Ishikawa (cell line): Measurements from ENCODE around the gene CAD.

Source experiments
- CEBPB ChIP-seq: IDR thresholded peaks from 2 replicates; pipeline ENCODE4 v1.6.1; 2012
- CREB1 ChIP-seq: IDR thresholded peaks from 2 replicates; pipeline ENCODE4 v1.6.1; 2012; ENCODE audit warnings: low read depth
- EGR1 ChIP-seq: IDR thresholded peaks from 2 replicates; pipeline ENCODE4 v1.6.1; 2012
- EP300 ChIP-seq: IDR thresholded peaks from 2 replicates; pipeline ENCODE4 v1.6.1; 2012; ENCODE audit warnings: borderline replicate concordance
- FOXM1 ChIP-seq: IDR thresholded peaks from 2 replicates; pipeline ENCODE4 v1.6.1; 2012; ENCODE audit warnings: low read depth, borderline replicate concordance
- NFIC ChIP-seq: IDR thresholded peaks from 2 replicates; pipeline ENCODE4 v1.6.1; 2012
- RAD21 ChIP-seq: IDR thresholded peaks from 2 replicates; pipeline ENCODE4 v1.6.1; 2012; ENCODE audit warnings: low read depth
- TAF1 ChIP-seq: IDR thresholded peaks from 2 replicates; pipeline ENCODE4 v1.6.1; 2012; ENCODE audit warnings: low read depth, mild to moderate bottlenecking
- TCF12 ChIP-seq: IDR thresholded peaks from 2 replicates; pipeline ENCODE4 v1.6.1; 2012; ENCODE audit warnings: low read depth
- TEAD4 ChIP-seq: IDR thresholded peaks from 2 replicates; pipeline ENCODE4 v1.6.1; 2012
- YY1 ChIP-seq: IDR thresholded peaks from 2 replicates; pipeline ENCODE4 v1.6.1; 2012; ENCODE audit warnings: low read depth
- ZBTB7A ChIP-seq: IDR thresholded peaks from 2 replicates; pipeline ENCODE4 v1.6.1; 2012; ENCODE audit warnings: low read depth
- TF ChIP-seq, protein P1 (sequence below): IDR thresholded peaks from 2 replicates; pipeline ENCODE4 v1.6.1; 2012; ENCODE audit warnings: low read depth, mild to moderate bottlenecking
- TF ChIP-seq, protein P2 (sequence below): IDR thresholded peaks from 2 replicates; pipeline ENCODE4 v1.6.1; 2012
- TF ChIP-seq, protein P3 (sequence below): IDR thresholded peaks from 2 replicates; pipeline ENCODE4 v1.6.1; 2012

The CAD gene

DNA sequence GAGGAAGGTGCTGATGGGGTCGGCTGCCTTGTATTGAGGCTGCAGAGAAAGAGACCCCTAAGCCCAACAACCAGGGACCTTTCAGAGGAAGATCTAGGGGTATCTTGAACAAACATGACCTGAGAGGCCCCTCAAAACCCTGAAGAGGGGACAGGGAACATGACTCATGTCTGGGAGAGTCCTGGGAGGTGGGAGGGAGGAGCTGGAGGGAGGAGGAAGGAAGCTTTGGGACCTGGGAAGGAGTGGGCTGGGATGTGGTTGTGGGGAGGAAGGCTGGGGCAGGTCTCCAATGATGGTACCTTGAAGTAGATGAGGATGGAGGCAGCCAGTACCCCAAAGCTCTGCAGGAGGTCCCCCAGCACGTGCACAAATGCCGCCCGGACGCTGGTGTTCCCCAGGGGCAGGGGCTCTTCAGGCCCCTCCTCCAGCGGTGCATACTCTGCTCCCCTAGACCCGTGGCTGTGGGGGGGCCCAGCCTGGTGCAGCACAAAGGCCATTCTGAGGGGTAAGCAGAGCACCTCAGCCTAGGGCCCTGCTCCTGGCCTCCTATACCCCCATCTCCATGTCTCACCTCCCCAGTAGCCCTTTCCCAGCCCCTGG lies 39.8 kb downstream of the CAD start:
- TF ChIP-seq ZBTB7A (no peak), TAF1 (no peak), EP300 (no peak), RAD21 (no peak), YY1 (no peak), TCF12 (no peak)

DNA sequence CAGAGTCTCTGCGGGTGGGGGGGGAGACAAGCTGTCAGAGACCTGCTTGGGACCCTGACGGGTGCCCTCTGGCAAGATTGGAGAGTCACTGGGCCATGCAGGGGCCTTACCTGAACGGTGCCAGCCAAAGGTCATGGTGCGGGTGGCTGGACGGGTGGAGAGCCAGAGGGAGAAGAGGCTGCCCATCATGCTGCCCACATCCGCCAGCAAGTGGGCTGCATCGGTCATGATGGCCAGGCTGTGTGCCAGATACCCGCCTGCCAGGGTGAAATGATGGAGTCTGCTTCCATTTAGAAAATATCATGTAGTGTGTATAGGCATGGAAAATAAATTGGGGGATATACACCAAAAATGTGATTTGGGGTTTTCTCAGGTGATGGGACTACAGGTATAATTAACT lies 40.9 kb downstream of the CAD start:
- TF ChIP-seq TAF1, result no peak
- no peak for TF ChIP-seq TEAD4
- no peak for TF ChIP-seq ZBTB7A
- TF ChIP-seq, protein P1, sequence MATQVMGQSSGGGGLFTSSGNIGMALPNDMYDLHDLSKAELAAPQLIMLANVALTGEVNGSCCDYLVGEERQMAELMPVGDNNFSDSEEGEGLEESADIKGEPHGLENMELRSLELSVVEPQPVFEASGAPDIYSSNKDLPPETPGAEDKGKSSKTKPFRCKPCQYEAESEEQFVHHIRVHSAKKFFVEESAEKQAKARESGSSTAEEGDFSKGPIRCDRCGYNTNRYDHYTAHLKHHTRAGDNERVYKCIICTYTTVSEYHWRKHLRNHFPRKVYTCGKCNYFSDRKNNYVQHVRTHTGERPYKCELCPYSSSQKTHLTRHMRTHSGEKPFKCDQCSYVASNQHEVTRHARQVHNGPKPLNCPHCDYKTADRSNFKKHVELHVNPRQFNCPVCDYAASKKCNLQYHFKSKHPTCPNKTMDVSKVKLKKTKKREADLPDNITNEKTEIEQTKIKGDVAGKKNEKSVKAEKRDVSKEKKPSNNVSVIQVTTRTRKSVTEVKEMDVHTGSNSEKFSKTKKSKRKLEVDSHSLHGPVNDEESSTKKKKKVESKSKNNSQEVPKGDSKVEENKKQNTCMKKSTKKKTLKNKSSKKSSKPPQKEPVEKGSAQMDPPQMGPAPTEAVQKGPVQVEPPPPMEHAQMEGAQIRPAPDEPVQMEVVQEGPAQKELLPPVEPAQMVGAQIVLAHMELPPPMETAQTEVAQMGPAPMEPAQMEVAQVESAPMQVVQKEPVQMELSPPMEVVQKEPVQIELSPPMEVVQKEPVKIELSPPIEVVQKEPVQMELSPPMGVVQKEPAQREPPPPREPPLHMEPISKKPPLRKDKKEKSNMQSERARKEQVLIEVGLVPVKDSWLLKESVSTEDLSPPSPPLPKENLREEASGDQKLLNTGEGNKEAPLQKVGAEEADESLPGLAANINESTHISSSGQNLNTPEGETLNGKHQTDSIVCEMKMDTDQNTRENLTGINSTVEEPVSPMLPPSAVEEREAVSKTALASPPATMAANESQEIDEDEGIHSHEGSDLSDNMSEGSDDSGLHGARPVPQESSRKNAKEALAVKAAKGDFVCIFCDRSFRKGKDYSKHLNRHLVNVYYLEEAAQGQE, result no peak
- no peak for TF ChIP-seq YY1
- no peak for TF ChIP-seq TCF12
- TF ChIP-seq CEBPB, result no peak
- TF ChIP-seq, protein P2, sequence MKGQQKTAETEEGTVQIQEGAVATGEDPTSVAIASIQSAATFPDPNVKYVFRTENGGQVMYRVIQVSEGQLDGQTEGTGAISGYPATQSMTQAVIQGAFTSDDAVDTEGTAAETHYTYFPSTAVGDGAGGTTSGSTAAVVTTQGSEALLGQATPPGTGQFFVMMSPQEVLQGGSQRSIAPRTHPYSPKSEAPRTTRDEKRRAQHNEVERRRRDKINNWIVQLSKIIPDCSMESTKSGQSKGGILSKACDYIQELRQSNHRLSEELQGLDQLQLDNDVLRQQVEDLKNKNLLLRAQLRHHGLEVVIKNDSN, result no peak
- no peak for TF ChIP-seq EGR1
- TF ChIP-seq EP300, result no peak
- TF ChIP-seq RAD21, result no peak
- no peak for TF ChIP-seq CREB1
- TF ChIP-seq NFIC, result no peak
- TF ChIP-seq, protein P3, sequence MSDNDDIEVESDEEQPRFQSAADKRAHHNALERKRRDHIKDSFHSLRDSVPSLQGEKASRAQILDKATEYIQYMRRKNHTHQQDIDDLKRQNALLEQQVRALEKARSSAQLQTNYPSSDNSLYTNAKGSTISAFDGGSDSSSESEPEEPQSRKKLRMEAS, result no peak
- TF ChIP-seq FOXM1, result no peak

DNA sequence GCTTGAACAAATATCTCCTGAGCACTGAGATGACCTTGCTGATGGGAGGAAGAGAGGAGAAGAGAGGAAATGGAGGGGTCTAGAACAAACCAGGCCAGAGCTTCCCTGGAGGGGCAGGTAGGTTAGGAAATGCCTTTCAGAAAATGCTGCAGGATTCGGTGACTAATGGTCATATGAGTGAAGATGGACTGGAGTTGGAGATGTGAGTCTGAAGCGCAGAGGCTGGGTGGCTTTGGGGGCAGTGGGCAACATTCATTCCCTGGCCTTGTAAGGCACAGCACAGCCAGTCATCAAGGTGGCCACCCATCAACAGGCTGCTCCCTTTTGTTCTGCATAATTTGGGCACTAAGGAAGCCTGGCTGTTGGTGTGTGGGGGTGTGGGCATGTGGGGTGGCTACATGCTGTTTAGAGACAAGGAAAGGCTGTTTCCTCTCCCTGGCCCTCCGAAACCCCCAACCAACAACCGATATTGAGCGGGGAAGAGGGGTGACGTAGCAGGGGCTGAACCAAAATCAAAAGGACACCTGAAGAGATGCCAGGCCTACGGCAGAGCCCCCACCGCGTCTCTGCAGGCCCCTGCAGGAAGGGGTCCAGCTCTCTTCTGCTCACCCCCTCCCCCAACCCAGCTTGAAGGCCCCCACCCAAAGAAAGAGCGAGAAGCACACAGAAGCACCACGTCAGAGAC lies 44.2 kb downstream of the CAD start:
- no peak for TF ChIP-seq EGR1
- no peak for TF ChIP-seq TCF12
- TF ChIP-seq FOXM1, result no peak
- no peak for TF ChIP-seq TEAD4
- TF ChIP-seq EP300, result no peak
- TF ChIP-seq CREB1, result no peak
- TF ChIP-seq, protein P3, result no peak
- TF ChIP-seq CEBPB, result no peak
- no peak for TF ChIP-seq TAF1
- TF ChIP-seq YY1, result no peak
- no peak for TF ChIP-seq NFIC
- TF ChIP-seq, protein P2, result no peak
- TF ChIP-seq, protein P1, result no peak
- TF ChIP-seq RAD21, result no peak
- no peak for TF ChIP-seq ZBTB7A

DNA sequence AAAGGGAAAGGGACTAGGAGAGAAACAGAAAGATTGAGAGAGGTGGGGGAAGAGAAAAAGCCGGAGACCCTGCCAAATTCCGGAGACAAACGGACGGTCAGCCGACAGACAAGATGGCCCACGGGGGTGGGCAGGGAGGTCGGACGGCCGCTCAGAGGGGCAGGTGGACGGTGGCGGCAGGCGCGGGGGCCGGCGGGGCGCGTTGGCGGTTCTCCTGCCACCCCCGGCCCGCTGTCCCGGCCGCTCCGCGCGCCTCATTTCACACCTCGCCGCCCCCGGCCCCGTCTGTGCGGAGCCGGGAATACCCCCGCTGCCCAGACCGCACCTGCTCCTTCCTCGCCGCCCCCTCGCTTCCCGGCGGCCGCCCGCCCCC lies 44.7 kb downstream of the CAD start:
- no peak for TF ChIP-seq RAD21
- TF ChIP-seq TEAD4, result no peak
- TF ChIP-seq CREB1, result no peak

DNA sequence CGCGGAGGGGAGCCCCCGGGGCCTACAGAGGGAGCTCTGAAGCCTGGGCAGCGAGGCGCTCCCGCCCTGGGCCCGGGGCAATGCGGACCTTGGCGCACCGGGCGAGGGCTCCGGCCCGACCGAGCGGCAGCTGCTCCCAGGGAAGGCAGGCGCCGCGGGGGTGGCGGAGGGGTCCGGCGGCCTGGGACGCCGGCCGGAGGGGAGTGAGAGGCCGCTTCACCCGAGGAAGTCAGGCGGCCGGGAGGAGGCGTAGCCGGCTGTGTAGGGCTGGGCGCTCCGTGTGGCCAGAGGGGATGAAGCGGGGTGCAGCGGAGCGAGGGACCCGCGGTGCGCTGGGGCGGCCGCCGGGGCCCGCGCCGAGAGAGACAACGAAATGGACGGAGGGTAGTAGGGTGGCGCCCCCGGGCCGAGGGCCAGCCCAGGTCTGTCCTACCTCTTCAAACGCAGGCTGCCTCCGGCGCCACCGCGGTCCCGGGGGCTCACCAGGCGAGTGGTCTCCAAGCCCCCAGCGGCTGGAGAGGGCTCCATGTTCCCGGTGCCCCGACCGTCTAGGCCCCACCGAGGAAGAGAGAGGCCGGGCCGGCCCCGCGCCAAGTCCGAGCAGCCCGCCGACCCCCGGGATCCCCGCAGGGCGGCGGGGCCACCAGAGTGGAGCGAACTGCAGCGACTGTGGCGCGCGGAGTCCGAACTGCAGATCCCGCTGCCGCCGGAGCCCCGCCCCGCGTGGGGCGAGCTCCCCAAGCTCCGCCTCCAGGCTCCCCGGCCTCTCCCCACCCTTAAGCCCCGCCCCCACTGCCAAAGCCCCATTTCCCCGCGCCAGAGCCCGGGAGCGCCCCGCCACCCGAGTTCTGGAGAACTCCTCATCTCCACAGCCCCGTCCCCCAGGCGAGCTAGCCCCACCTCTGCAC lies 45.5 kb downstream of the CAD start, which contains the start of gene SLC30A3:
SLC30A3 (minus strand) TSS at position 669 of the 908 bp plus-strand sequence; CDS start at position 528, 141 bp downstream.
- TF ChIP-seq ZBTB7A, result peak; percentile 71
- no peak for TF ChIP-seq CEBPB
- no peak for TF ChIP-seq FOXM1
- TF ChIP-seq TCF12, result no peak
- peak; percentile 8; the same call in 1 of the 2 replicates for TF ChIP-seq EP300
- no peak for TF ChIP-seq CREB1
- TF ChIP-seq, protein P1, result no peak
- no peak for TF ChIP-seq TAF1
